ENCODE results near the gene MARK3.

Gene MARK3

DNA sequence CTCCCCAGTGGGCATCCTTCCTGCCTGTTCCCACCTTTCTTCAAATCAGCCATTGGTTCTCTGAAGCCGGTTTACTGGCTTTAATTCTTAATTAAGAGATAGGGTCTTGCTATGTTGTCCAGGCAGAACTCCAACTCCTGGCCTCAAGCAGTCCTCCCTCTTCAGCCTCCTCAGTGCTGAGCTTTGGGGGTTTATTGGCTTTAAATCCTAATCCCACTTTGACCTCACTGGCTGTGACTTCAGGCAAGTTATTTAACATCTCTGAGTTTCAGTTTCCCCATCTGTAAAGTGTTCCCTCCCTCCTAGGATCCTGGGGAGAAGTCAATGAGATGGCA, 141.7 kb downstream of the MARK3 start:
- DNase-seq (ENCODE audit: low read depth) = no peak

- DNase-seq (ENCODE audit: low read depth) = no peak
Measured at GRCh38 chr14:103527408-103528145, 142.4 kb downstream of the MARK3 start.

- no peak for DNase-seq (ENCODE audit: low read depth)
Measured at GRCh38 chr14:103528146-103528586, 143.0 kb downstream of the MARK3 start.

- DNase-seq (ENCODE audit: low read depth) = peak; percentile 59
Measured at GRCh38 chr14:103528587-103529382, 143.6 kb downstream of the MARK3 start, which contains the start of gene TRMT61A. Gene TRMT61A, plus strand, starts transcription at chr14:103529196. Its CDS starts 783 bp downstream, at chr14:103529979.

DNA sequence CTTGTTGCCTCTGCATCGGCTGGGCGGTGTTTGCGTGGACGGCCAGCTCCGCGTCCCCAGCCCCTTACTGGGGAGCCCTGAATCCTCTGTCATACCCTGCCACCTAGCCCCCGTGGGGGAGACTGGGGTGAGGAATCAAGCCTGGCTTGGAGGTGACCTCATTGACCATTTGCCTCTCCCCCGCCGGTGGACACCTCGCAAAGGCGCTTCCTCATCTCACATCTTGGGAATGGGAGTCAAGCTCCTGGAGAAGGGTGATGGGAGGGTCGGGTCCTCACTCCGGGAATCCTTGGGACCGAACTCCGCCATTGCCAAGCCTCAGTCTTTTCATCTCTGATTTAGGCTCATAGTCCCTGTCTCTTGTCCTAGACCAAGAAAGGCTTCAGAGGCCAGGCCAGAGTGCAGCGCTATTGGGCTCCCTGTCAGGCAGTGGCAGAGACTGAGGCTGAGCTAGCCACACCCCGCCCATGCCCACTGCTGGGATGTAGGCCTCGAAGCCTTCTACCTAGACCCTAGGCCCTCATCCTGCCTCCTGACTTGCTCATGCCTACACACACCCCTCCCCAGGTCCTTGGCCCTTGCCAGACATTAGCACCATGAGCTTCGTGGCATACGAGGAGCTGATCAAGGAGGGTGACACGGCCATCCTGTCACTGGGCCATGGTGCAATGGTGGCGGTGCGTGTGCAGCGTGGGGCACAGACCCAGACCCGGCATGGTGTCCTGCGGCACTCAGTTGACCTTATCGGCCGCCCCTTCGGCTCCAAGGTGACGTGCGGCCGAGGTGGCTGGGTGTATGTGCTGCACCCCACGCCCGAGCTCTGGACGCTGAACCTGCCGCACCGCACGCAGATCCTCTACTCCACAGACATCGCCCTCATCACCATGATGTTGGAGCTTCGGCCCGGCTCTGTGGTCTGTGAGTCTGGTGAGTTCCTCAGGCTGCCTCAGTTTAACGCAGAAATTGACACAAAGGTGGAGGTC, 144.5 kb downstream of the MARK3 start:
- DNase-seq (ENCODE audit: low read depth) = peak; percentile 13

- no peak for DNase-seq (ENCODE audit: low read depth)
Measured at GRCh38 chr14:103530390-103530789, 145.2 kb downstream of the MARK3 start.

DNA sequence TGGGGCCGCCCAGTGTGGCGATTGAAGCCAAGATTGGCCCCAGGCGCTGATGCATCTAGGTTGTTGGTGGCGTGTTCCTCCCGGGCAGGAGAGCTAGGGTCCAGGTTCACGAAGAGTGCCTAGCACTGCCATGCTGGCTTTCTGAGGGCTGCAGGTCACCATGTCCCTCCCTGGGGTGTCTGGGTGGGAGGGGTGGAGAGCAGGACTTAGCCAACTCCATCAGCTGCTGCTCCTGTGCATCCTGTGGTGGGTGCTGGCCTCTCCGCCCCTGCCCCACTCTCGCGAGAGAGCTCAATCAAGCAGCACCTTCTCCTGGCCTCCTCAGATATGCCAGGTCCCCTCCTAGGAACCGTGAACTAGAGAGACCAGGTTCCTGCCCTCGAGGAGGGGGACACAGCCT, 145.6 kb downstream of the MARK3 start:
- DNase-seq (ENCODE audit: low read depth) = no peak

- DNase-seq (ENCODE audit: low read depth) = no peak
Measured at GRCh38 chr14:103531421-103532215, 146.4 kb downstream of the MARK3 start.

DNA sequence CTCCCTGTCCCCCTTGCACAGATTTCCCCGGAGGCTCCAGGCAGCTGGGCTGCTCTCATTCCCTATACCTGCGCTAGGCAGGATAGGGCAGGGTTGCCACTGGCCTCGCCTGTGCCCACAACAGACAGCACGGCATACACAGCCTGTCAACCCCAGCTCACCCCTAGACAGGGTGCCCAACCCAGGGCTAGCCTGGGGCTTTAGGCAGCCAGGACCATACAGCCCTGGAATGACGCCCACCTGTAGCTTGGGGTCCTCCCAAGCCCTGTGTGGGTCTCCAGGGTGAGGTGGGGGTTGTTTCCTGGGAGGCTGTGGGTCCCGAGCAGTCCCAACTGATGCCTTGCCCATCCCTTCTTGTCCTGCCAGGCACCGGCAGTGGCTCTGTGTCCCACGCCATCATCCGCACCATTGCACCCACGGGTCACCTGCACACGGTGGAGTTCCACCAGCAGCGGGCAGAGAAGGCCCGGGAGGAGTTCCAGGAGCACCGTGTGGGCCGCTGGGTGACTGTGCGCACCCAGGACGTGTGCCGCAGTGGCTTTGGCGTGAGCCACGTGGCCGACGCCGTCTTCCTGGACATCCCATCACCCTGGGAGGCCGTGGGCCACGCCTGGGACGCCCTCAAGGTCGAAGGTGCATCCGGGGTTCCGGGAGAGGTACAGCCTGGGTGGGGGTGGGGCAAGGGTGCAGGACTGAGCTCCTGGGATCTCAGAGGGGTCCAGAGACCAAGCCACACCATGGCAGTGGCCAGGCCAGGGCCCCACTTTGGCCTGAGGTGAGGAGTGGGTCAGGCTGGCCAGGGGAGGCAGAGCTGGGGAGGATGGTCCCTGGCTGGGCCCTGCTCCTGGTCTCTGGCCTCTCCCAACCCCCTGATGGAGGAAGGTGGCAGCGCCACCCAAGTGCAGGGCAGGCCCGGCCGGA, 147.3 kb downstream of the MARK3 start:
- no peak for DNase-seq (ENCODE audit: low read depth)

DNA sequence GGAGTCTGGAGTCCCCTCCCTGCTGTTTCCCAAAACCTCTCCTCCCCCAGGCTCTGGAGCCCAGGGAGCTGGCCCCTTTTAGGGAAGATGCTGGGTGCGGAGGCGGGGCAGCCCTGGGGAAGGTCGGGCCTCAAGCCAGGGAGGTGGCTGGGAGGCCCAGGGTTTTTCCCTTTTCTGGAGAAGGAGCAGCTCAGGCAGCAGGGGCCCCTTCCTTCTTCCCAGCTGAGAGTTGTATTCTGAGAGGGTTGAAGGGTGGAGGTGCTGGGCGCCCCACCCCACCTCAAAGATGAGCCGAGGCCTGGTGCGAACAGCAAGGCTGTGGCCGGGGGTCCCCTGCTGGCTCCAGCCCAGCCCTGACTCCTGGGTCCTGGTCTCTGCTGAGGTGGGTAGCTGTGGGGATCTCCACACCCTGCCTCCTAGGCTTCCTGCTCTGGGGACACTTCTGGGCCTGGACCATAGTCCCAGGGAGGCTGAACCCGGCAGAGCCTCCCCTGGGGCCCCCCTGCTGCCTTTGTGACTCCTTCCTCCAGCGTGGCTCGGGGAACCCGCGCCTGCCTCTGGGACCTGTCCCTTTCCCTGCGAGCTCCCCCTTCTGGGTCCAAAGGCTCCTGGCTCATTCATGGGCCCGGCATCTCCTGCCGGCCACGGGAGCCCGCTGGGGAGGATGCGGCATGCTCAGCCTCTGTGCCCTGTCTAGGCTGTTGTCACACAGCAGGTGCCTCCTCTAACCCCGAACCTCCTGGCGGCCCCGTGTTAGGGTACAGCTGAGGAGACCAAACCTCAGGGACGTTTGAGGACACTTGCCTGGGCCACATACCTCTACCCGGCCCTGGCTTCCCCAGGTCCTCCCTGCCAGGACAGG, 148.2 kb downstream of the MARK3 start:
- DNase-seq (ENCODE audit: low read depth) = no peak

DNA sequence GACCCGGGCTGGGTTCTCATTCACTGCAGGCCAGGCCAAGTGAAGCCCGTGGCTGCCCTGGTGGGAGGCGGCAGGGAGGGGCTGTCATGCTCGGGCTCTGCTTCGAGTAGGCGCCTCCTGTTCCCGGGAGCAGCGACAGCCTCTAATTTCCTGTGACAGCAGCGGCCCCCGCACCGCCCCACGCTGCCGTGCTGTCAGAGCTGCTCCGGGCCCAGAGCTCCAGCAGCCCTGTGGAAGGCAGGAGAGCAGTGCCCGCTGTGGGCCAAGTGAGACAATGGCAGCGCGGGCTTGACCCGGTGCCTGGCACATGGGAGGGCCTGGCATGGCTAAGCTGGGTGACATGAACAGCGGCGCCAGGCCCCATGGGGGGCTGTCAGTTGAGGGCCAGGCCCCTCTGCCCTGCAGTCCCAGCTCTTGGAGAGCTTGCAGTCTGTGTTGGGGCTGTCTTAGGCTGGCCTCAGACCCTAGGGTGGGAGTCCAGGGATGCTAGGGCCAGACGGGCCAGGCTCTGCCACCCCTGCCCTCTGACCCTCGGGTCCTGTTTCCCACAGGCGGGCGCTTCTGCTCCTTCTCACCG, 148.9 kb downstream of the MARK3 start:
- DNase-seq (ENCODE audit: low read depth) = no peak

- no peak for DNase-seq (ENCODE audit: low read depth)
Measured at GRCh38 chr14:103534576-103535061, 149.4 kb downstream of the MARK3 start.

DNA sequence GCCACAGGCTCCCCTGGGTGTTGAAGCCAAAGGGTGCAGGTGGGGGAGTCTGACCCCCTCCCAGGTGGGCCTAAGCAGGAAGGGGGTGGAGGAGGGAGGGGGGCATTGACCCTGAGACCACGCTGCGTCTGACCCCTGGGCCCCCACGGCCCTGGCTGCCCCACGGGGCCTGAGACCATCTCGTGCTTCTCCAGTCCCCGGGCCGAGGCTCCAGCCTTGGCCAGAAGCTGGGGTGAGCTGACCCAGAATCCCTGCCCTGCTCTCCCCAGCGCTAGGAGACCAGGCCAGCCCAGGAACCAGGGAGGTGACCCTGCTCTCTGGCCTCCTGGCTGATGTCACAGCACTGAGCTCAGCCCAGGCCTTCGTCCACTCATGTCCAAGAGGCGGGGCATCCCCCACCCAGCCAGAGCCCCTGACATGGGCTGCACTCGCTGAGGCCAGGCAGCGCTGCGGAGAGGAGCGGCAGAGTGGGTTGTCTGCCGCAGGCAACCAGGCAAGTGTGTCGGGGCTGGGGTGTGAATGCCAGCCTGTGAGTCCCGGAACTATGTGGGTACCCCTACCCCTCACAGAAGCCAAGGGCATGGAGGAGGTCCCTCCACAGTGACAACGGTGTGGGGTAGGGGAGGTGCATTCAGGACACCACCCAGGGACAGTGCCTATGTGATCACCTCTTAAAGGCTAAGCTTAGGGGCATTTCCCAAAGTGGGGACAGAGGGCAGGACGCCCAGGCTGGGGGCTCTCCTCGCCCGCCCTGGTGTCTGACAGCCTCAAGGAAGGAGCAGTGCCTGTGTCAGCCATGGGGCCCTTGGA, 150.1 kb downstream of the MARK3 start:
- DNase-seq (ENCODE audit: low read depth) = no peak

- no peak for DNase-seq (ENCODE audit: low read depth)
Measured at GRCh38 chr14:103535891-103536565, 150.8 kb downstream of the MARK3 start.

- DNase-seq (ENCODE audit: low read depth) = no peak
Measured at GRCh38 chr14:103536693-103537092, 151.5 kb downstream of the MARK3 start.

- no peak for DNase-seq (ENCODE audit: low read depth)
Measured at GRCh38 chr14:103537175-103537990, 152.2 kb downstream of the MARK3 start.

Measured in activated gamma-delta T cell treated with anti-CD3 and anti-CD28 coated beads, Interleukin-2, amount 50 U/mL, for 16 hours (primary cell).